Measurements from ENCODE around the gene VRK1. TPM values are rescaled to one million over a fixed set of nuclear protein-coding genes. Genes with fewer than 3 reads are reported as not detected.

VRK1 gene
- total RNA-seq, 1 experiment from 2014 or later, result 124 TPM

GRCh38 chr14:96929950-96930349 is 132.8 kb downstream of the VRK1 start:
- POLR2A ChIA-PET (ENCODE audit: low non-redundant PET), result no interaction called here
- no peak for DNase-seq (ENCODE audit: low spot score)
- no TSS peak for BruUV-seq (replicated peaks)
- Histone ChIP-seq H3K27ac (ENCODE audit: low read depth, low read length, poor library complexity, severe bottlenecking) (no peak overlapping the region), H3K27me3 (replicated peaks; ENCODE audit: insufficient read depth, low read depth, low read length, poor library complexity) (no peaks in the 10 kb centered on the region), H3K4me1 (ENCODE audit: insufficient read depth, low read length, poor library complexity, severe bottlenecking) (no peaks in the 10 kb centered on the region), H3K9me3 (ENCODE audit: low read depth, low read length, poor library complexity, severe bottlenecking) (no peaks in the 10 kb centered on the region), H3K4me3 (ENCODE audit: low read depth, low read length, poor library complexity, severe bottlenecking) (no peak overlapping the region), H3K36me3 (ENCODE audit: insufficient read depth, low read length, poor library complexity, severe bottlenecking) (no peaks in the 10 kb centered on the region)
- intact Hi-C loops (cut with micrococcal nuclease; ENCODE audit: unreplicated experiment), result no loop called here
- TF ChIP-seq EZH2 (IDR thresholded peaks at IDR 0.05; ENCODE audit: borderline replicate concordance, low read depth, low read length, poor library complexity, severe bottlenecking), result no peak
- TF ChIP-seq, protein P1, sequence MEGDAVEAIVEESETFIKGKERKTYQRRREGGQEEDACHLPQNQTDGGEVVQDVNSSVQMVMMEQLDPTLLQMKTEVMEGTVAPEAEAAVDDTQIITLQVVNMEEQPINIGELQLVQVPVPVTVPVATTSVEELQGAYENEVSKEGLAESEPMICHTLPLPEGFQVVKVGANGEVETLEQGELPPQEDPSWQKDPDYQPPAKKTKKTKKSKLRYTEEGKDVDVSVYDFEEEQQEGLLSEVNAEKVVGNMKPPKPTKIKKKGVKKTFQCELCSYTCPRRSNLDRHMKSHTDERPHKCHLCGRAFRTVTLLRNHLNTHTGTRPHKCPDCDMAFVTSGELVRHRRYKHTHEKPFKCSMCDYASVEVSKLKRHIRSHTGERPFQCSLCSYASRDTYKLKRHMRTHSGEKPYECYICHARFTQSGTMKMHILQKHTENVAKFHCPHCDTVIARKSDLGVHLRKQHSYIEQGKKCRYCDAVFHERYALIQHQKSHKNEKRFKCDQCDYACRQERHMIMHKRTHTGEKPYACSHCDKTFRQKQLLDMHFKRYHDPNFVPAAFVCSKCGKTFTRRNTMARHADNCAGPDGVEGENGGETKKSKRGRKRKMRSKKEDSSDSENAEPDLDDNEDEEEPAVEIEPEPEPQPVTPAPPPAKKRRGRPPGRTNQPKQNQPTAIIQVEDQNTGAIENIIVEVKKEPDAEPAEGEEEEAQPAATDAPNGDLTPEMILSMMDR (conservative IDR thresholded peaks at IDR 0.05; ENCODE audit: low read depth, low read length), result no peak
- CTCF ChIA-PET, result no interaction called here

DNA sequence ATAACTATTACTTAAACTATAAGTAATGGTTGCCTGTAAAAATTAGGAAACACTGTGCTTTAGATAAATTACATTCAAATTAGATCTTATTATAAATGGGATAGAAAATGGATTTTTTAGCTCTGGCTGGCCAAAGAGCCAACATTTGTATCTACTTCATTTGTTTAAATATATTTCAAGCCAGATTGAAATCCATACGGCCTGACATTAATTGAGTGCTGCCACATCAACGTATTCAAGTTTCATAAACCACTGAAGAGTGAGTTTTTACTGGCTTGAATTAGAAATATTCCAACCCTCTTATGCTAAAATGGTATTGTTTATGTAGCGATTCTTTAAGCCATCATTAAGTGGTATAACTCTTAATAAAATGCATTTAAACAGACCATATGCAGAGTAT is 133.3 kb downstream of the VRK1 start:
- no peaks in the 10 kb centered on the region for H3K36me3 ChIP-seq (ENCODE audit: insufficient read depth, low read length, poor library complexity, severe bottlenecking)
- CTCF ChIA-PET, result no interaction called here
- no peaks in the 10 kb centered on the region for H3K27me3 ChIP-seq (replicated peaks; ENCODE audit: insufficient read depth, low read depth, low read length, poor library complexity)
- no peak for DNase-seq (ENCODE audit: low spot score)
- no peaks in the 10 kb centered on the region for H3K9me3 ChIP-seq (ENCODE audit: low read depth, low read length, poor library complexity, severe bottlenecking)
- BruUV-seq (replicated peaks), result no TSS peak
- H3K4me3 ChIP-seq (ENCODE audit: low read depth, low read length, poor library complexity, severe bottlenecking), result no peak overlapping the region
- POLR2A ChIA-PET (ENCODE audit: low non-redundant PET), result no interaction called here
- intact Hi-C loops (cut with micrococcal nuclease; ENCODE audit: unreplicated experiment), result no loop called here
- H3K27ac ChIP-seq (ENCODE audit: low read depth, low read length, poor library complexity, severe bottlenecking), result no peak overlapping the region
- H3K4me1 ChIP-seq (ENCODE audit: insufficient read depth, low read length, poor library complexity, severe bottlenecking), result no peaks in the 10 kb centered on the region
- TF ChIP-seq, protein P1 (conservative IDR thresholded peaks at IDR 0.05; ENCODE audit: low read depth, low read length), result no peak
- TF ChIP-seq EZH2 (IDR thresholded peaks at IDR 0.05; ENCODE audit: borderline replicate concordance, low read depth, low read length, poor library complexity, severe bottlenecking), result no peak

All from A673 (cell line).